Esophagus squamous epithelium (tissue), 4 donors: ENCODE data around the gene SEMA6B.

Source experiments
- CTCF ChIP-seq, 6 experiments: fragments of 450-650 bp in 4 of 6; fragments of 200-600 bp in 2 of 6; sonication (generic) in 2 of 6; IDR thresholded peaks; one replicate each; pipeline ENCODE4 v1.5.1; 2016 to 2019; ENCODE audit warnings: antibody characterized with exemption in 6 of 6, mild to moderate bottlenecking in 4 of 6, moderate library complexity in 4 of 6
- POLR2A ChIP-seq, 4 donors: fragments of 450-650 bp; IDR thresholded peaks; one replicate each; pipeline ENCODE4 v1.6.1; 2017; ENCODE audit warnings: antibody characterized with exemption in 4 of 4, mild to moderate bottlenecking in 4 of 4, moderate library complexity in 3 of 4

- TF ChIP-seq CTCF (IDR thresholded peaks at IDR 0.05) (no peak), POLR2A (IDR thresholded peaks at IDR 0.05) (no peak)
Observed at GRCh38 chr19:4604912-4605311, 45.4 kb upstream of the SEMA6B start.
